Activated gamma-delta T cell (primary cell): ENCODE data around the gene SYT9.

Experiments
- DNase-seq: peaks from one replicate; lab custom pipeline; 2025; lab: John Stamatoyannopoulos, UW

Gene SYT9

DNA sequence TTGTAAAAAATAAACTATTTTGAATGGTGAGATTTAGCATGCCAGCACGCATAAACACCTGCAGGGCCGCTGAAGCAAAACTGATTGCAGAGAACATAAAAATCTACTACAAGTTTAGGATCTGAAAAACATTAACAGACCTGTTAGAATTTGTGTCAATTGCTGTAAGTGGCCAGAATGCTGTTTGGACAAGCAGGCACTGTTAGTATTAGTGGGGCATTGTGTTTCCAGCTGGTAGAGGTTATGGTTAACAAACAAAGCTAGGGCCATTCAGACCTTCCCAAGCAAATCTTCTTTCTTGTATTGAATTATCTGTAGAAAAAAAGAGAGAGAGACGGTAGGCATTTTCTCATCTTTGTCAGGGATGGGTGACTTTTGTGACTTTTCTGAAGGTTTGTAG, 176.0 kb downstream of the SYT9 start:
- no peak for DNase-seq

DNA sequence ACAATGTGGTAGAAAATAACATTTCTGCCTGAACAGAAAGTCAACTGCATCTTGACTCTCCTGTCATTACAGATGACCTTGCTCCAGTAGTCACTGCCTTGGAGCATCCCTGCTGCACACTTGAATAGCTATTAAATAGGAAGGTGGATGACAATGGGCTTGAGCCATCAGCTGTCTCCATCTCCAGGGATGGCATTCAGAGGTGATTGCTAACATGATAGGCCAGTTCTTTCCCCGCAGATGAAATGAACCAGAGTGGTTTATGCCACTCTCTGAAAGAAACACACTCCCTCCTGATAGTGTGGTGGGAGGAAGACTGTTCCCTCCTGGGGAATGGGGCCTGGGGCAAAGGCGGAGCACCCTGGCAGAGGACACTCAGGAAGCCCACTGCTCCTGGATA, 176.5 kb downstream of the SYT9 start:
- DNase-seq = no peak

DNA sequence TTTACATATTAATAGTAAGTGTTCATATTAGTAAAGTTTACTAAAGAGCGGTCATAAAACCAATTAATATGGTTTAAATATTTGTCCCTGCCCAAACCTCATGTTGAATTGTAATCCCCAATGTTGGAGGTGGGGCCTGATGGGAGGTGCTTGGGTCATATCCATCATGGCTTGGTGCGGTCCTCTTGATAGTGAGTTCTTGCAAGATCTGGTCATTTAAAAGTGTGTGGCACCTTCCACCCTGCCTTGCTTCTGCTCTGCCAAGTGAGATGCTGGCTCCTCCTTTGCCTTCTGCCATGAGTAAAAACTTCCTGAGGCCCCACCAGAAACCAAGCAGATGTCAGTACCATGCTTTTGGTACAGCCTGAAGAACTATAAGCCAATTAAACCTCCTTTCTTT, 178.8 kb downstream of the SYT9 start:
- no peak for DNase-seq

DNA sequence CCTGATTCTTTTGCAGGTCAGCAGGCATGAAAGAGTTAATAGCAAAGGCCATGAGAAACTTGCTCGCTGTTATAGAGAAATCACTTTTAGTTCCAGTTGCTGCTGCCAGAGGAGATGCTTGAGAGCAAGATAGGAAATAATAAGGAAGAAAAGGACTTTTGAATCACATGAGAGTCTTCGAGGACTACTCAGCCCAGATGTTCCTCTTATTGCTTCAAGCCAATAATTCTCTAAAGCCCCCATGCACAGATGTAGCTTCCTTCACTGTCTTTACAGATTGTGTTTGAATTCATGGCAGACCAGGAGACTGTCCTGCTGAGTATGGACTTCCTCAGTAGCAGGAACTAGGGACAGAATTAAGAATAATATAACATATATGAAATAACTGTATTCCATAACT, 183.5 kb downstream of the SYT9 start:
- no peak for DNase-seq

DNA sequence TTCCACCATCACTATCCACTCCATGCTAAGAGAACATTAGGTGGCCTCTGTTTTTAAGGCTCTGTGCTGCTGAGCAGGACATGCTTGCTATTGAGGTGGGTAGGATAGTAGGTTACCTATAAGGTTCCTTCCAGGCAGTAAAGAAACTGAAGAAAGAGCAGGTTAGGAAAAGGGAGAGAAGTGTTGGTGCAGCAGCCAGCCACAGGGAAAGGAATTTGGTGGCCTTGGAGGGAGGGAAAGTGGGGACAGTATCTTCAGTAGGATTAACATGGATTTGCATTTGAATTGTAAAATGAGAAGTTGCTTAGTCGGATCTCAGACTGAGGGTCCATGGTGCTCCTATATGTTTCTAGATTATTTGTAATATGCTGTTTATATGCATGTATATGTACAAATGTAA, 184.4 kb downstream of the SYT9 start:
- no peak for DNase-seq

DNA sequence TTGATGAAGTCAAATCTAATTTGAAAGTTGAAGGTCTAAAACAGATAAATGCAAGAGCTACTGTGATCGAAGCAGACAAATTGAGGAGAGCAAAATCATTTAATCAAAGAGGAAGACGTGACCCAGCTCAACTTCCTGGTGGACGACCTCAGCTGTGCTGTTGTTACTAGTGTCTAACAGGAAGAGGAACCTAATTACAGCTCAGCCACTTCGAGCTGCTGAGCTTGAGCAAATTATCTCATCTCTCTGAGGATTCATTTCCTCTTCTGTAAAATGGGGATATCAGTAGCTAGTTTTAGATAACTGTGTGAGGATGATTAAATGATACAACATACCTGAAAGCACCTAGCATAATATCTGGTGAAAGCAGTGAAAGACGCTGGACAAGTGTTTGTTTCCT, 185.0 kb downstream of the SYT9 start:
- DNase-seq = no peak

DNA sequence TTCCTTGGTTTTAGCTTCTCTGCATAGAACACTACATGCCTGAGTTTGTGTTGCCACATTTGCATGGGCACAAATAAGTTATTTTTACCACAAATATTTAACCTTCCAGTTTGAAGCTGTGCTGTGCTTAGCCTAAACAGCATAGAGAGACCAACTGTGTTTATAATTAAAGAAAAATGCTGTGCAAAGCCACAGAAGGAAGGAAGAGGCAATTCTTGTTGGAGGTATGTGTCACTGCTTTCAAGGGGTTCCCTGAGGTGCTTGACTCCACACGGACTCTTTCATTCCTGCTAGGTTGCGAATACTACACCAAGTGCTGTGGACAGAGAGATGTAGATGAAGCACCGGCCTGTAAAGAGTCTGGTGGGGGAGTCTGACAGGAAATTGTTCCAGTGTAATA, 186.0 kb downstream of the SYT9 start:
- no peak for DNase-seq

DNA sequence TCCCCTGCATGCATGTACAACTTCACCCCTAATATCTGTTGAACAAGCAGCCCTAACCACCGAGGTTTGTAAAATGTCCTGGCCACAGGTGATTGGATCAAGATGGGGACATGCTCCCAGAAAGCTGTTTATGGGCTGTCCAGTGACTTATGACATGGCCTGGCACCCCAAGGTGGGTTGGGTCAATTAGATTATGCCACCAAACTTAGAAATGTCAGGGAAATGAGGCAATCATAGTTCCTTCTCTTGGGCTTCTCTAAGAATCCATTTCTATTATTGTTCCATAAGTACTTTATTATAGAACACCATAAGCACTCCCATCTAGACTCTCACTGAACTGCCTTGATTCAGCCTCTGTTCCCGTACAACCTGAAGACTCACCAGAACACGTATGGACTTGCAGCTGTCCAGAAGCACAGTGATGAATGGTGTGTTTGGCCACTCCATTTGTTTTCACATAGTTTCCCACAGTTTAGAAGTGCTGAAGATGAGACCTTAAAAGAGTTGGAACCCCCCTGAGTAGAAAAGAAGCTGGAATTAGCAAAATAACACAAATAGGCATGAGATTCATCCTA, 188.1 kb downstream of the SYT9 start:
- DNase-seq = no peak

DNA sequence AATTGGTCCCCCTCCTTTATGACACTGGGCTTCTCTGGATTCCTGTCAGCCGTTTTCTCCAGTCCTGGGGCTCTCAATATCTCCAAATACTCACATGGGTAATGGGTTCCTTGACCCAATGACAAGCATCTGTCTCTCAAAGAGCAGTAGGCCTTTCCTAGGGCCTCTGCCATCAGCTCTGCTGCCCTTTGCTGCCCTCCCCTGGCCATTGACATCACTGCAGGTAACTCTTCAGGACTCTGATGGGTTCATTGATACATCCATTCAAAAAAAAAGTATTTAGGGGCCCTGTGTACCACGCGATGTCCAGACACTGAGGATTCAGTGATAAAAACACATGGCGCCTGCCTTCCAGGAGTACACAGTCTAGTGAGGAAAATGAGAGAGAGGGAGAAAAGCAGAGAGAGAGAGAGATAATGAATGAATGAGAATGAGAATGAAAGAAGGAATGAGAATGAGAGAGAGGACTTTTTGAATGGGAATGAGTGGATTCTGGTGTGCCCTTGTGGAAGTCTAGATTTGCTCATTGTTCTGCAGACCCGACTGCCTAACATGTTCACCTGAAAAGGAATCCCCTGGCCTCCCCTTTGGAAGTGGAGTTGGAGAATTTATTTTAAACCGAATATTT, 191.0 kb downstream of the SYT9 start:
- DNase-seq = no peak

DNA sequence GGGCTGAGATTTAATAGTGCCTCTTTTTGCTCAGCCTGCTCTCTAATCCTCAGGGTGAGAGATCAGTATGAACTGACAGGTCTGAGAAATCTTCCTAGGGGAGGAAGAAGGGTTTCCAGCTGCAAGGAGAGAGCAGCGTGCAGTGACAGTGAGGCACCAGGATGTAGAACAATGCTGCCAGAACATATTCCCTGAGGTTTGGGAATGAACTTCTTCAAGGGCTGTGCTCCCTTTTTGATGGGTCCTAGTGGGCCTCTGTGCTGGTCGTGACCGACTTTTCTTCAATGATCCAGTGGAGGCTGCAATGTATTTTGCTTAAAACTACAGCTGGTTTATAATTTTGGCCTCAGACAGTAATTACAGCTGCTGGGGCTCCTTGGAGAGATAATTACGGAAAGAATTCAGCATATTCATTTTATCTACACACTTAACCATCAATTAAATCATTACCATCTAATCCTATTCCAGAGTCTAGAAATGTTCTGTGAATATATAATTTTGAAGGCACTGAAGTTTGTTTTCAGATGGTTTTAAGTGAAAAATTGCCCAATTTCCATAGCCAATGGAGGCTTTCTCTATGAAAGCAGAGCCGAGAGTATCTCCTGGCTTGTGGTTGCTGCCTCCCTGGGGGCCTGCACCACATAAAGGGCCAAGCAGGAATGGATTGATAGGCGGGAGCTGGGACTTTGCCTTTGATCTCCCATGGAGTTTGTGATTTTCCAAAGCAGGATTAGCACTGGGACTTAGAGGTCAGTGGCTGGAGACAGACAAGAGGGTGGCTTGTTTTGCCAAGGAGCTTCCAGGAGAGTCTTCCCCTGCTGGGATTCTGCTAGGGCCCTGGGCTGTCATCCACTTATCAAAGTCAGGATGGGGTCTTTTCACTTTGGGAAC, 192.6 kb downstream of the SYT9 start:
- no peak for DNase-seq

DNA sequence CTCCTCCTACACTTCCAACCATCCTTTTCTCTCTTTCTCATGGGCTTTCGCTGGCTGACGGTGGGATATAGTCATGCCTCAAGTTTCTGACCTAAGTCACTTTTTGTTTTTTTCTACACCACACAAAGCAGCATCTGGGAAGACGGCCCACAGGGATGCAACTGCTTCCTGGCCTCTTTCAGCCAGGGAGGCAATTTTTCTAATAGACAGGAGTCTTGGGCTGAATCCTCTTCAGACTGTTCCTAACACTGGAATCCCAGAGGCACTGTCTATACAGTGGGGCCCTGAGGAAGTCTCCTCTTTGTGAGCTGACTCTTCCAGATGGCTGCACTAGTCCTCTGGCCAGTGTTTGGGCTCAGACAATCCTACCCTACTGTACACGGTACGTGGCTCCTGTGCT, 193.9 kb downstream of the SYT9 start:
- no peak for DNase-seq

DNA sequence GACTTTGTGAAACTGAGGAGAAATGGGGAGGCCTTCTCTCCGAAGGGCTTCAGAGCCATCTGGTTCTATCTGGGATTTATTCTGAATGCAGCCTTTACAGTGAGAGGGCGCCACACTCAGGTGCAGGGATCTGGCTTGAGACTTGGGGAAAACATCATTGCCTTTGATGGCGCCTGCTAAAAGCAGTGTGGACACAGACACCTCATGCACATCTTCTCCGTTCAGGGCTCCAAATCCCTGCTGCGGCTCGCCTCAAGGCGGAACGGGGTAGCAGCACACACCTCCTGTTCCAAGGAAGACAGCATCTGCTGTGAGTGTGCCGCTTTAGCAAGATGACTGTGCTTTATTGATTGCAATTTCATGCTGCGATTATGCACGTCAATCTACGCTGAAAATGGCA, 196.5 kb downstream of the SYT9 start:
- no peak for DNase-seq

DNA sequence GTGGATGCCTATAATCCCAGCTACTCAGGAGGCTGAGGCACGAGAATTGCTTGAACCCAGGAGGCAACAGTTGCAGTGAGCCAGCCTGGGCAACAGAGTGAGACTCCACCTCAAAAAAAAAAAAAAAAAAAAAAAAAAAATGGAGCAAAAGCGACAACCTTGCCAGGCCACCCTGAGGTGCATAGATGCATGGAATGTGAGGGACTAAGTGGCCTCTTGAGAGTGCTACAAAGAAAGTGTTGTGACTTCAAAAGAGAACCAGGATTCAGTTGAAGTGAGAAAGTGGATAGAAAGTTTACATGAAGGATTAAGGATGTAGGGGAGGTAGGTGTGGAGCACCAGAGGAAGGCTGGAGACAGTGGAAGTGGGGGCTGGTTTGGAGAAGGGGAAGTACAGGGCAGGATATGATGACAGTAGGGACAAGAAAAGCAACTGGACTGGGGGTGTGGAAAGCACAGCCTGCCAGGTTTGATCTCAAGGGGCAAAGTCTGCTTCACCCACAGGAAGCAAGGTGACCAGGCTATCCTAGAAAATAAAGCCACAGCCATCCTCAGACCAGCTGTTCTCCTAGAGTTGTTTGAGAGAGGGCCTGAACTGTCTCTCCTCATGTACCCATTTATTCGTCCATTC, 197.6 kb downstream of the SYT9 start:
- DNase-seq = no peak

DNA sequence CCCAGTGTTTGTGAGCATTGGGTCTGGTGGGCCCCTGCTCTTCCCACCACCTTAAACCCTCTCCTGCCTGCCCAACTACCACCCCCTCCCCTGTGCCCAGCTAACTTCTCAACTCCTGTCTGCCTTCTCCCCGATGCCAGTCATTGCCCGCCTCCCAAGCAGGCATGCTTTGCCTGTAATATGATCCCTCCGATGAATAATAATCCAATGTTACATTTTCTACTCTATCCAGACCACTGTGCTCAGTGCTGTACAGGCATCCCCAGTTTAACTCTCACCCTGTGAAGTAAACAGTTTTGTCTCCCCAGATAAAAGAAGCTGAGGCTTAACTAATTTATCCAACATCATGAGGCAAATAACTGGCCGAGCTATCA, 198.1 kb downstream of the SYT9 start:
- no peak for DNase-seq

DNA sequence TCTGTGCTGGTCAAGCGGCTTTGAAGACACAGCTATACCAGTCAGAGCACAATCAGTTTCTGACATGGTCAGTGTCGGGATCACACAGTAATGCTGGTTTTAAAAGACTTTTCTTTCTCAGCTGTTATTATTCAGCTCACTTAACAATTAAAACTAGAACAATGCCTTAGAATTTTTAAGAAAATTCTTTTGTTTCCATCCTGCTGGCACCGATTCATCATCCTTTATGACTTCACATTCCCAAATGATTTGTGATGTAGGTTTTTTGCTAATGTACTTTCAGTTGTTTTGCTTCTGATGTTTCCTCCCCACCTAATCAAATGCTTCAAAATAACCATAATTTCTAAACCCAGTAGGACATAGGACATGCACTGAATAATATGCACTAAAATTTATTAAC, 199.1 kb downstream of the SYT9 start:
- no peak for DNase-seq

DNA sequence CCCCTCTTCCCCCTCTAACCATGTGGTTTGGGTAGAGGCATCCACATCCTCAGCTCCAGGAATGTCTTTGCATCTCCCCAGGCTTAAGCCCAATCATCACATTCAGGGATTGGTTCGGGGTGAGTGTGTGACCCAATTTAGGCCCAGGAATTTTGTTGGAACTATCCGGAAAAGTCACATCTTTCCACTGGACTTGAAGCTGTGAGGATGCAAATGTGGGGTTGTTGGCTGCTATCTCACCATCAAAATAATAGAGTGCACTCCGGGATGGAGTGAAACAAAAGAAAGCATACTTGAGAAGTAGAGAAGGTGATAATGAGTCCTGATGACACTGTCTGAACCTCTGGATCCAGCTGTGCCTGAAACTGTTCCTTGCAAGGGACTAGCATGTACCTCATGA, 199.8 kb downstream of the SYT9 start:
- no peak for DNase-seq

DNA sequence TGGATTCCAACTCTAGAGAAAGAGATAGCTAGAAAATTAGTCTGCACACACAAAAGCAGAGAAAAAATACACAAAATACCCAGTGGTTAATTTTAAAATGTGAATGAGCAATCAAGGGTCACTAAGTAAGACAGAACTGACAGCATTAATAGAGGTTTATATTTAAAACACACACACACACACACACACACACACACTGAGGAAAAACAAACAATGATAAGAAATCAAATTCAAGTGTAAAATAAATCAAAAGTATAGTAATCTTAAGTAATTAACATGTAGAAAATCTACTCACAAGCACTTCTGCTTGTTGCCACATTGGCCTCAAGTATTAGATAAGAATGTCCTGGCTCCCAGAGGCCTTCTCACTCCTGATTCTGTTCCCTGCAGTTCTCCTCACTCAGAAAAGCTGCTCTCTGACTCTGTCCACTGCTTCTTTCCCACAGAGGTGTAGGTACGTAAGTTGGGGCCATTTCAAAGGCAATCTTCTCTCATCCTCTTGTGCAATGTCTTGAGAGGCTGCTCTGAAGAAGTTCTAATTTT, 200.3 kb downstream of the SYT9 start:
- no peak for DNase-seq

DNA sequence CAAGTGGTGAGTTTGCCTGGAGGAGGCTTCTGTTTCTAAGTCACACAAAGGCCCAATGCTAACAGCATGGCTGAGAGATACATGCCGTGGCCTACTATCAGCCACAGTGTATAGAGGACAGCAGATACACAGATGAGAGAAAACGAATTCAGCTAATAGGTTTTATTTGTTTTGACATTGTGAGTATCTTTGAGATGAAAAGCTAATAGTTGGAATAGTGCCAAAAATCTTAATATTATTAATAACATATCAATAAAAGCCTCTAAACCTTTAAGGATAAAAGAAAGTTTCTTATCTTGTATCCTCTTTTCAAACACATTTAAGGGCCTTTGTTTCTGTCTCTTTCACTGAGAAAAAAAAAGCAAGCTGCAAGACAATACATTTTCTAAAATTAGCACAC, 203.2 kb downstream of the SYT9 start:
- DNase-seq = no peak

DNA sequence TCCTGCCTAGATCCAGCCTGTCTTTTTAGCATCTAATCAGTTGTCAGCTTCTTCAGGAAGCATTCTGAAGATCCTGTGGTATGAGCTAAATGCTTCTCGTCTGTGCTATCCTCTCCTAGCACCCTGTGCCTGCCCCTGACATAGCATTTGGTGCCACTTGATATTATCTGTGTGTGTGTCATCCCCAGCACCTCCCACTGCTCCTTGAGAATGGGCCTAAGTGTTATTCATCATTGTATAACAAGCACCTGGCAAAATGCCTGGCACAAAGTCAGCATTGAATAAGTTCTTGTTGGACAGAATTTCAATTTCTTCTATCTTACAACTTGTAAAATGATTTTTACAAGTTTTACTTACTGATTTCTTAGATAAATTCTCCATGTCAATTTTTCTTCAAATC, 205.5 kb downstream of the SYT9 start:
- DNase-seq = no peak

DNA sequence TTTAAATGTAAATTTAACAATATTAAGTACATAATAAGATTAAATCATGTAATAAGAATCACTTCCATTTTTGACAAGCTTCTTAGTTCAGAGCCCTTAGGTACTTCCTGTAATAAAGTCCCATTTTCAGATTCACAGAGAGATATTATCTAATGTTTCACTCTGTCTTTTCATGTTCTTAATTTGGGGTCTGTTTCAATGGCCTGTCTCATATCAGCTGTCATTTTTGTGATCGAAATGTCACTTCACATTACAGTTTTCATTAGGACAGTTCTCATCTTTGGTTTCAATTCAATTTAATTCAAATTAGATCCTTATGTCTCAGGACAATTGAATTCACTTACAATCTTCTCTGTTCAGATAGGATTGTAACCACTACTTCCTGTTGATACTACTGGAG, 211.0 kb downstream of the SYT9 start:
- no peak for DNase-seq

DNA sequence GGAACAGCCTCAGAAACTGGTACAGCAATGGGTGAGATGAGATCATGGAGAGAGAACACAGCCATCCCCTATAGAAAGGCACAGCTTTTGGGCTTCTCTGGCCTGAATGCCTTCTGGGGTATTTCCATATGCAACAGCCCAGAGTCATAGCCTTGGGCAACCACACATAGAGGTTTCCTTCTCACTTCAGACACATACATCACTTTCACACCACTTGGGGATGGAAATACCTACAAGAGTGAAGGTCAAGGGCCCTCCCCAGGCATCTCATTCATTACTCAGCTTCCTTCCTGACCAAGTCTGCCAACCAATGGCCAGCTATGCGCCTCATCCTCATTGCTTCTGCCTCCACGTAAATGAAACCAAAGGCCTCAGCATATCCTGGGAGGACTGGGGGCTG, 215.9 kb downstream of the SYT9 start:
- no peak for DNase-seq

DNA sequence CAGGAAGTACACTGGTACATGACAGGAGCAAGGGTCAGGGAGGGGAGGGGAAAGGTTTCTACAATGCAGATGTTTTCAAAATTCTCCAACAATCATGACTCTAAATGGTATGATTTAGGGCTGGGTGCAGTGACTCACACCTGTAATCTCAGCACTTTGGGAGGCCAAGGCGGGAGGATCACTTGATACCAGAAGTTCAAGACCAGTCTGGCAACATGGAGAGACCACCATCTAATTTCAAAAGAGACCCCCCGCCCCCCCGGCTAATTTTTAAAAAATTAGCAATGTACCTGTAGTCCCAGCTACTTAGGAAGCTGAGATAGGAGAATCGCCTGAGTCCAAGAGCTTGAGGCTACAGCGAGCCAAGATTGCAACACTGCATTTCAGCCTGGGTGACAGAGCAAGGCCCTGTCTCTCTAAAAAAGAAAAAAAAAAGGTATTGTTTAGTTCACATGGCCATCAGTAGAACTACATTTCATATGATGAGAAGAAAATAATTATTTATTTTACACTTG, 217.7 kb downstream of the SYT9 start:
- no peak for DNase-seq
